ENCODE measurements around the gene SLC29A1. TPM values are rescaled to one million over a fixed set of nuclear protein-coding genes. Genes with fewer than 3 reads are reported as not detected.

The SLC29A1 gene
- total and polyA plus RNA-seq, 2 donors (not counting 3 experiments of a cell fraction or from before 2014, with no cell fraction given), result 202 to 539 TPM

GRCh38 chr6:44227148-44227793 is 3.9 kb downstream of the SLC29A1 start:
- Histone ChIP-seq H3K9me1 (replicated peaks; ENCODE audit: control insufficient read depth, extremely low read depth, insufficient read depth, low read length) (no peaks in the 10 kb centered on the region), H4K20me1 (replicated peaks; ENCODE audit: control insufficient read depth, extremely low read depth, insufficient read depth, low read length) (no peaks in the 10 kb centered on the region), H3K27ac (ENCODE audit: insufficient read depth, low read depth, low read length) (no peak overlapping the region), H3K4me2 (ENCODE audit: insufficient read depth, low read length) (no peak overlapping the region), H3K27me3 (ENCODE audit: control insufficient read depth in 2 of 2, insufficient read depth in 2 of 2, low read length in 2 of 2) (no peaks in the 10 kb centered on the region), H3K79me2 (ENCODE audit: control insufficient read depth, insufficient read depth, low read length) (peaks cover 79% of the 10 kb centered on the region), H3K4me3 (replicated peaks in 1 of 3; ENCODE audit: insufficient read depth in 1 of 3, low read depth in 1 of 3, low read length in 3 of 3) (no peak overlapping the region), H3K36me3 (ENCODE audit: control insufficient read depth in 2 of 2, extremely low read depth in 1 of 2, insufficient read depth in 2 of 2, low read length in 2 of 2) (peaks cover 6 to 20% of the 10 kb centered on the region in 2 experiments), H2AFZ (ENCODE audit: low read depth, low read length) (no peak overlapping the region), H3K9me3 (replicated peaks; ENCODE audit: control insufficient read depth, insufficient read depth, low read length) (no peaks in the 10 kb centered on the region), H3K9ac (replicated peaks; ENCODE audit: extremely low read depth, insufficient read depth, low read length) (no peak overlapping the region), H3K4me1 (ENCODE audit: control insufficient read depth, extremely low read depth, insufficient read depth, low read length) (peaks cover 31% of the 10 kb centered on the region)
- POLR2A ChIA-PET, result interaction anchor here (1.2 kb wide), 1 partner anchor 20 kb away, joined by 4 read pairs; the partner anchor contains the start of gene HSP90AB1
- no TSS peak for BruUV-seq (replicated peaks)
- intact Hi-C loops (cut with micrococcal nuclease), result no loop called here
- no peak for DNase-seq (ENCODE audit: low read depth, low spot score)
- no peak for FAIRE-seq
- TF ChIP-seq CTCF (IDR thresholded peaks at IDR 0.05; ENCODE audit: extremely low read depth in 1 of 2, insufficient read depth in 1 of 2, low read depth in 1 of 2, low read length in 2 of 2) (no peak), MYC (IDR thresholded peaks at IDR 0.05; ENCODE audit: low read depth, low read length) (no peak), POLR2A (IDR thresholded peaks at IDR 0.05; ENCODE audit: low read depth, low read length) (no peak), JUN (IDR thresholded peaks at IDR 0.05; ENCODE audit: borderline replicate concordance, insufficient read depth, insufficient read length, low read depth) (no peak), MAX (IDR thresholded peaks at IDR 0.05; ENCODE audit: insufficient read depth, insufficient read length) (no peak), POLR2AphosphoS5 (IDR thresholded peaks at IDR 0.05; ENCODE audit: insufficient read depth, low read depth, low read length) (no peak)
- dilution Hi-C loops (cut with MboI; ENCODE audit: extremely low pct_ligation_motif_present, low sequenced_read_pairs), result no loop called here
- CTCF ChIA-PET, result interaction anchor here (1.0 to 9.2 kb wide), 5 partner anchors 10 to 131 kb away, joined by 4 to 84 read pairs (median 4); no protein-coding TSS in a partner anchor
